ENCODE results near the gene MTMR3.

MTMR3 gene

DNA sequence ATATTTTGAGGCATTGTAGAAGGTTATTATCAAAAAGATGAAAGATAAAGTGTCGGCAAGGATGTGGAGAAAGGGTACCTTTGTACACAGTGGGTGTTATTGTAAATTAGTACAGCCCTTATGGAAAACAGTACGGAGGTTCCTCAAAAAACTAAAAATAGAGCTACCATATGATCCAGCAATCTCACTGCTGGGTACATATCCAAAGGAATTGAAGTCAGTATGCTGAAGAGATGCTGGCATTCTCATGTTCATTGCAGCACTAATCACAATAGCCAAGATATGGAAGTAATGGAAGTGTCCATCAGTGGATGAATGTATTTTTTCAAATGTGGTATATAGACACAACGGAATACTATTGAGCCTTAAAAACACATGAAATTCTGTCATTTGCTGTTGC is 15.1 kb upstream of the MTMR3 start:
- DNase-seq (ENCODE audit: extremely low read depth, low read depth), result no peak
- TF ChIP-seq CTCF (IDR thresholded peaks at IDR 0.05; ENCODE audit: low read depth, low read length, missing control alignments), result no peak
- no peak overlapping the region for H3K4me3 ChIP-seq (replicated peaks; ENCODE audit: low read depth, low read length)

- no peak for TF ChIP-seq CTCF (IDR thresholded peaks at IDR 0.05; ENCODE audit: low read depth, low read length, missing control alignments)
- DNase-seq (ENCODE audit: extremely low read depth, low read depth), result no peak
- H3K4me3 ChIP-seq (replicated peaks; ENCODE audit: low read depth, low read length), result no peak overlapping the region
These were observed 12.4 kb upstream of the MTMR3 start for GRCh38 chr22:29870574-29870973.

DNA sequence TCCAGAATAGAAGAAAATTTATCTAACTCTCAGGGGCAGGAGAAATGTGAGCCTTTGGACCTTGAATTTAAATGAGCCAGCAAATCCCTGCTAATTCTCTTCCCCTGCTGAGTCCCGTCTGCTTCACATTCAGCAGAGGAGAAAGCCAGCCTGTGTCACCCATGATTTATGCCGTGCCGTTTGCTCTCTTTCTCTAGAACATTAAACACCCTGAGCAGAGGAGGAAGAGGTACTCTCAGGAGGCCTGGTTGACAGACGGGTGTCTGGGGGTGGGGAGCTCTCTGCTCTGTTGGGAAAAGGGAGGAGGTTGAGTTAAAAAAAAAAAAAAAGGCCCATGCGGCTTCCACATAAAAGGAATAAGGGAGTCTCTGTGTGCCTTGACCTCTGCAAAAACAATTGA is 11.3 kb upstream of the MTMR3 start:
- no peak overlapping the region for H3K4me3 ChIP-seq (replicated peaks; ENCODE audit: low read depth, low read length)
- DNase-seq (ENCODE audit: extremely low read depth, low read depth), result no peak
- TF ChIP-seq CTCF (IDR thresholded peaks at IDR 0.05; ENCODE audit: low read depth, low read length, missing control alignments), result no peak

- no peak for TF ChIP-seq CTCF (IDR thresholded peaks at IDR 0.05; ENCODE audit: low read depth, low read length, missing control alignments)
- H3K4me3 ChIP-seq (replicated peaks; ENCODE audit: low read depth, low read length), result no peak overlapping the region
- no peak for DNase-seq (ENCODE audit: extremely low read depth, low read depth)
These were observed 10.7 kb upstream of the MTMR3 start for GRCh38 chr22:29872144-29872893.

DNA sequence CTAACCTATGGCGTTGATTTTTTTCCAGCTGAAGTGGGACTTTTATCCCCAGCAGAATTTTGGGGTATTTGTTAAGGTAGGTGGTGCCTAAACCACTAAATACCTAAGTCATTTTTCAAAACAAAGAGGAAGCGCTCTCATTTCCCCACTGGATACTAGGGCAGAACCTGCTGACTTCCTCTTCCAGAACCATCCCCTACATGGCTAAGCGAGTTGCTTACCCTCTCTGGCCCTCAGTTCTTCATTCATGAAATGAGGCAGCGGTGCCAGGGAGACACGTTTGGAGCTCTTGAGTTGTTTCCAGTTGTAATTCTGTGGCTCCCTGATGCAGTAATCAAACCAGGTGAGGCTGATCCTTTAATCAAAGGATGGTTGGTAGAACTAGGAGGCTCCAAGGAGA is 10.0 kb upstream of the MTMR3 start:
- no peak overlapping the region for H3K4me3 ChIP-seq (replicated peaks; ENCODE audit: low read depth, low read length)
- TF ChIP-seq CTCF (IDR thresholded peaks at IDR 0.05; ENCODE audit: low read depth, low read length, missing control alignments), result no peak
- no peak for DNase-seq (ENCODE audit: extremely low read depth, low read depth)

DNA sequence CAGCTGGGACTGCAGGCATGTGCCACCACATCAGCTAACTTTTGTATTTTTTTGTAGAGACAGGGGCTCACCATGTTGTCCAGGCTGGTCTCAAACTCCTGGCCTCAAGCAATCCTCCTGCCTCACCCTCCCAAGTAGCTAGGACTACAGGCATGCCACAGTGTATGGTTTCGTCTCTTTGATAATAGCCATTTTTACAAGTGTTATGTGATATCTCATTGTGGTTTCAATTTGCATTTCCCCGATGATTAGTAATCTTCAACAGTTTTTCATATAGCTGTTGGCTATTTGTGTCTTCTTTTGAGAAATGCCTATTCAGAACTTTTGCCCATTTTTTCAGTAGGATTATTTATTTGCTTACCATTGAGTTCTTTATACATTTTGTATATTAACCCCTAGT is 9.0 kb upstream of the MTMR3 start:
- TF ChIP-seq CTCF (IDR thresholded peaks at IDR 0.05; ENCODE audit: low read depth, low read length, missing control alignments), result no peak
- H3K4me3 ChIP-seq (replicated peaks; ENCODE audit: low read depth, low read length), result no peak overlapping the region
- no peak for DNase-seq (ENCODE audit: extremely low read depth, low read depth)

DNA sequence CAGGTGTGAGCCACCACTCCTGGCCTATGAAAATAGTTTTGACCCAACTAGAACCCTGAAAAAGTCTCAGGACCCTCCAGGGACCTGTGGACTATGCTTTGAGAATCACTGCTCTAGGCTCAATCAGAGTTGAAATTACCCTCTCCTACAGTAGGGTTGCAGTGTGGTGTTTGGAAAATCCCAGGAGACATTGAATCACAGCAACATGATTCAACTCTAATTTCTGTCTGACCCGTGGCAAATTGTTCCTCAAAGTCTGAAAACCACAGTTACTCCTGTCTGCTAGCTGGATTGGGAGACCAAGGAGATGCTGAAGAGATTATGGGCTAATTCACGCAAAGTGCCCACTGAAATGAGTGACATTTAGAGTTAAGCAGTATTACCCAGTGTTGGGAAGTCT is 5.4 kb upstream of the MTMR3 start:
- TF ChIP-seq CTCF (IDR thresholded peaks at IDR 0.05; ENCODE audit: low read depth, low read length, missing control alignments), result no peak
- DNase-seq (ENCODE audit: extremely low read depth, low read depth), result no peak
- H3K4me3 ChIP-seq (replicated peaks; ENCODE audit: low read depth, low read length), result no peak overlapping the region
